AG09319 (cell line): Measurements from ENCODE around the gene INSR.
"Not testable (repeated sequence)": the region's sequence is repeated elsewhere in the genome, so short reads cannot be mapped to it uniquely, and the experiment has no call there.

Experiments
- DNase-seq: peaks from one replicate; pipeline ENCODE4 v3.0.0-alpha.2; 2010; ENCODE audit warnings: low read depth; ENCODE audit errors: extremely low read depth
- TF ChIP-seq, protein P1 (sequence below): IDR thresholded peaks from 2 replicates; pipeline ENCODE4 v1.5.1; 2011; ENCODE audit warnings: low read depth, mild to moderate bottlenecking, inconsistent platforms, low read length, moderate library complexity

The INSR gene

DNA sequence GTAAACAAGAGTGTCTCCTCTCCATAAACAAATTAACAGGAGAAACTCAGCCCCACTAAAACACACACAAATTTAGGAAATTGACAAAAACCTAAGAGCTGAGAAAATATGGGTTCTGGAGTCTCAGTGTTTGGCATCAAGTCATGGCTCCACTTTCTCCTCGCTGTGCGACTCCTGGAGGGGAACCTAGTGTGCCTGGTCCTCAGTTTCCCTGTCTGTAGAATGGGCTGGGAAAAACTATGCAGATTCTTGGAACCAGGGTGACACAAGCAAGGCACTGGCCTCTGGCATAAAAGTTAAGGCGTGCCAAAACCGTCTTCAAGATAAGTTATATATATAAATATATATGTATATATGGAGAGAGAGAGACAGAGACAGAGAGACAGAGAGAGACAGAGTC is 83.9 kb downstream of the INSR start:
- DNase-seq = no peak
- TF ChIP-seq, protein P1, sequence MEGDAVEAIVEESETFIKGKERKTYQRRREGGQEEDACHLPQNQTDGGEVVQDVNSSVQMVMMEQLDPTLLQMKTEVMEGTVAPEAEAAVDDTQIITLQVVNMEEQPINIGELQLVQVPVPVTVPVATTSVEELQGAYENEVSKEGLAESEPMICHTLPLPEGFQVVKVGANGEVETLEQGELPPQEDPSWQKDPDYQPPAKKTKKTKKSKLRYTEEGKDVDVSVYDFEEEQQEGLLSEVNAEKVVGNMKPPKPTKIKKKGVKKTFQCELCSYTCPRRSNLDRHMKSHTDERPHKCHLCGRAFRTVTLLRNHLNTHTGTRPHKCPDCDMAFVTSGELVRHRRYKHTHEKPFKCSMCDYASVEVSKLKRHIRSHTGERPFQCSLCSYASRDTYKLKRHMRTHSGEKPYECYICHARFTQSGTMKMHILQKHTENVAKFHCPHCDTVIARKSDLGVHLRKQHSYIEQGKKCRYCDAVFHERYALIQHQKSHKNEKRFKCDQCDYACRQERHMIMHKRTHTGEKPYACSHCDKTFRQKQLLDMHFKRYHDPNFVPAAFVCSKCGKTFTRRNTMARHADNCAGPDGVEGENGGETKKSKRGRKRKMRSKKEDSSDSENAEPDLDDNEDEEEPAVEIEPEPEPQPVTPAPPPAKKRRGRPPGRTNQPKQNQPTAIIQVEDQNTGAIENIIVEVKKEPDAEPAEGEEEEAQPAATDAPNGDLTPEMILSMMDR = no peak

DNA sequence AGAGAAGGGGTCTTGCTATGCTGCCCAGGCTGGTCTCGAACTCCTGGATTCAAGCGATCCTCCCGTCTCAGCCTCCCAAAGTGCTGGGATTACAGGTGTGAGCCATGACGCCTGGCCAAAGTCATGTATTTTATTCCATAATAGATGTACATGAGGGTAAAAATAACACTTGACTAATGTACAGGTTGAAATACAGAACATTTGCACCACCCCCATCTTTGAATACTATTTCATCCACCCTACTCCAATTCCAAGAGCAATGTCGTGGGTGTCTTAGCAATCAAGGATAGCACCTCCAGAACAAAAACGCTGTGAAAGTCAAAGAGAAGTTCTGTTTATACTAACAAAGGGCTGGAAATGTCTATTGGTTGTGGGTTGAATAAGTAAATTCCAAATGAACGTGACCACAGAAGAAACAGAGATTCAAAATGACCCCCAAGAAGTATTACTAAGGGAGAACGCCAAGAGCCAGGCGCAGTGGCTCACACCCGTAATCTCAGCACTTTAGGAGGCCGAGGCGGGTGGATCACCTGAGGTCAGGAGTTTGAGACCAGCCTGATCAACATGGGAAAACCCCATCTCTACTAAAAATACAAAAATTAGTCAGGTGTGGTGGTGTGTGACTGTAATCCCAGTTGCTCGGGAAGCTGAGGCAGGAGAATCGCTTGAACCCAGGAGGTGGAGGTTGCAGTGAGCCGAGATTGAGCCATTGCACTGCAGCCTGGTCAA is 84.5 kb downstream of the INSR start:
- DNase-seq = not testable (repeated sequence)

DNA sequence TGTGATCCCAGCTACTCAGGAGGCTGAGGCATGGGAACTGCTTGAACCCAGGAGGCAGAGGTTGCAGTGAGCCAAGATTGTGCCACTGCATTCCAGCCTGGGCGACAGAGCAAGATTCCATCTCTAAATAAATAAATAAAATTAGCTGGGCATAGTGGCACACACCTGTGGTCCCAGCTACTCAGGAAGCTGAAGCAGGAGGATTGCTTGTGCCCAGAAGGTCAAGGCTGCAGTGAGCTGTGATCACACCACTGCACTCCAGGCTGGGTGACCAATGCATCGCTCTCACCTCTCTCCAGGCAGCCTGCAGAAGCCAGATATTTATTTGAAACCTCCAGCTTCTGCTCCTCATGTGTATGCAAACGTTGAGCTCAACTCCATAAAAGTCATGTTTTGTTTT is 85.2 kb downstream of the INSR start:
- DNase-seq = not testable (repeated sequence)

DNA sequence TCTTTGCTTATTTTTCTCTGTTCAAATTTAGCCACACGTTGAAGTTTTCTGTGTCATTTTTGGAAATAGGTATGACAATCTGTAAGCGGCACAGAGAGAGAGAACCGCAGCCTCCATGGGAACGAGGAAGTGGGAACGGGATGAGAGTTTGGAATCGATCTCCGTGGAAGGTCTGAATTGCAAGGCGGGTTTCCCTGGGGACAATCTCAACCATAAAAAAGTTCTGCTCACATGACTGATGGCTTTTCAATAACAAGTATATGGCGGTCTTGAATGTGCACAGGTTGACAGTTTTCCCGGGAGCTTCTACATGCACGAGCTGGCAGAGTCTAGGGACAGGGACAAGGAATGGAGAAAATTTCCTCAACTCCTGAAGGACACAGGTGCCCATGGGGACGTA is 90.9 kb downstream of the INSR start:
- no peak for DNase-seq
- TF ChIP-seq, protein P1 = no peak

DNA sequence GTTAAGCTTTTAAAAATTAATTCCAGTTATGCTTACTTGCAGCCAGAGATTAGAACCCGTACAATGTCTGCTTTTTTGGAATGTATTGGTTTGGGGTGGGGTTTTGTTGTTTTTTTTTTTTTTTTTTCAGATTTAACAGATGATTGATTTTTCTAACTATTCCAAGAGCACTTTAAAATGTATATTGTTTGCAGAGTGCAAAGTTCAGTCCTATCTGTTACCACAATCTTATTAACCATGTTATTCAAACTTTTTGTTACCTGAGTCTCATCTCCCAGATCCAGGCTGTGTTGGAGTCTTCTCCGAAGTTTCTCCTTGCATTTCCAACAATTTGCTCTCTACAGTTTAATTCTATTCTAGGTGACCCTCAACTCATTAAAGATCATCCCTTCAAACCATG is 91.3 kb downstream of the INSR start:
- TF ChIP-seq, protein P1 = no peak
- DNase-seq = no peak

DNA sequence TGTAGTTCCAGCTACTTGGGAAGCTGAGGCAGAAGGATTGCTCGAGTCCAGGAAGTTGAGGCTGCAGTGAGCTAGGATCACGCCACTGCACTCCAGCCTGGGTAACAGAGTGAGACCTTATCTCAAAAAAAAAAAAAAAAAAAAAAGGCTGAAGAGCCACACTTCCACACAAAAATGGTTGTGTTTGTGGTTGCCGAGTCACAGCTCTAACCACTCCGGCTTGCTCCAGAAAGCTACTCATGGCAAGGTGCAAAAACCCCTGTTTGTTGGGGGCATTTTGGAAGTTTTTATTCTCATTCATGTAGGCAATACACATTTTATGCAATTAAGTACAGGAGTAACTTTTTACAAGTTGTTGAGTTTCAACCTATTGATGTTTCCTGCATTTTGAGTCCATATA is 93.5 kb downstream of the INSR start:
- TF ChIP-seq, protein P1 = no peak
- no peak for DNase-seq

DNA sequence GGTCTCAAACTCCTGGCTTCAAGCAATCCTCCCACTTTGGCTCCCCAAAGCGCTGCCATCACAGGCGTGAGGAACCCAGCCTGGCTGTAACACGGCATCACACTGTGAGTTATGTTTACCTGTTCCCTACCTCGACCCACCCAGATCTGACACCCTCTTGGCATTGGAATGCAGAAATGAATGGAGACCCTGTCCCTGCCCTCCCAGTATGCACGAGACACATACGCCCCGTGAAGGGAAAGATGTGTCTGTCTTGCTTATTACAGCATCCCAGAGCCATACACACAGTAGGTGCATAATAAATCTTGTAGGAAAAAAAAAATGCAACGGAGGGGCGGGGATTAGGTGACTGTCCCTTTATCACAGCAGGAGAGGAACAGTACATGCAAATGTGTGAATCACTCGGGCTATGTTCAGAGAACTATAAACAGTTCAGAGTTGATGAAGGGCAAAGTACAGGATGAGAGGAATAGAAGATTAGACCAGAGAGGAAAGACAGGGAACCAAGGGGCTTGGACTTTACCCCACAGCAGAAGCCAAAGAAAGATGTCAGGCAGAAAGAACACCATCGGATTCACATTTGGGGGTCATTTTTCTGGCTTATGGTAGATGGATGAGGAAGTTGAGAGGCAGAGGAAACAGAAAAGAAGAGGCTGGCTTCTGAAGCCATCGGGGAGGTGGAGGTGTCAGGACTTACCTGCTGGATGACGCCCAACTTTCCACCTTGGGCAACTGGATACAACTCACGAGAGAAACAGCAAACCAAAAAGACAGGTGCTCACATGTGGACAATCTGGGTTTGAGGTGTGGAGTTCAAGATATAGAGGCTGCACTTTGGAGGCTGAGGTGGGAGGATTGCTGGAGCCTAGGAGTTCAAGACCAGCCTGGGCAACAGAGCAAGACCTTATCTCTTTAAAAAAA is 94.3 kb downstream of the INSR start:
- DNase-seq = no peak
- TF ChIP-seq, protein P1 = no peak
